Tibial nerve (tissue), 4 donors: ENCODE results near the gene COPA. TPM values are rescaled to one million over a fixed set of nuclear protein-coding genes. Genes with fewer than 3 reads are reported as not detected.

Source experiments
- DNase-seq, 2 donors: peaks; one replicate each; pipeline ENCODE4 v3.0.0-alpha.2; 2019; ENCODE audit warnings: low spot score in 2 of 2
- H3K27ac ChIP-seq, 4 donors: fragments of 200-600 bp; sonication (generic) in 3 of 4; one replicate each; pipeline ENCODE4 v1.5.1; 2017 to 2019; ENCODE audit warnings: mild to moderate bottlenecking in 1 of 4
- H3K27me3 ChIP-seq, 2 donors: fragments of 200-600 bp; sonication (generic) in 1 of 2; one replicate each; pipeline versions ENCODE4 v1.5.1 to v1.6.0; 2017 to 2019
- H3K36me3 ChIP-seq, 3 donors: fragments of 200-600 bp; sonication (generic); one replicate each; pipeline ENCODE4 v1.5.1; 2018 to 2019
- H3K4me1 ChIP-seq, 4 donors: fragments of 200-600 bp; sonication (generic) in 3 of 4; one replicate each; pipeline ENCODE4 v1.5.1; 2017 to 2019
- H3K4me3 ChIP-seq, 4 donors: fragments of 200-600 bp; sonication (generic) in 3 of 4; one replicate each; pipeline ENCODE4 v1.5.1; 2017 to 2019; ENCODE audit warnings: mild to moderate bottlenecking in 1 of 4, moderate library complexity in 1 of 4
- H3K9me3 ChIP-seq, 4 donors: fragments of 200-600 bp; sonication (generic) in 3 of 4; one replicate each; pipeline ENCODE4 v1.5.1; 2017 to 2019
- CTCF ChIP-seq, 5 experiments: fragments of 200-600 bp in 3 of 5; fragments of 450-650 bp in 2 of 5; sonication (generic) in 3 of 5; IDR thresholded peaks; one replicate each; pipeline ENCODE4 v1.5.1; 2016 to 2019; ENCODE audit warnings: antibody characterized with exemption in 5 of 5, mild to moderate bottlenecking in 3 of 5, moderate library complexity in 2 of 5
- EP300 ChIP-seq, 2 donors: sonication (generic); formaldehyde crosslinking; IDR thresholded peaks; one replicate each; pipeline ENCODE4 v1.6.1; 2017; ENCODE audit warnings: antibody characterized with exemption in 2 of 2, mild to moderate bottlenecking in 1 of 2
- POLR2A ChIP-seq, 2 donors: fragments of 450-650 bp; IDR thresholded peaks; one replicate each; pipeline ENCODE4 v1.6.1; 2017; ENCODE audit warnings: antibody characterized with exemption in 2 of 2, mild to moderate bottlenecking in 2 of 2, moderate library complexity in 2 of 2
- WGBS, 2 donors: methylation state at CpG; one replicate each; pipeline ENCODE4 v1.1.5; 2018; 5-methylcytosine and 5-hydroxymethylcytosine counted together
- total RNA-seq, 4 donors: library from RNA; depleted of rRNA; stranded (reverse); fragments of >200 nt; gene quantifications; one replicate each; pipeline ENCODE4 v1.1.0, GENCODE V29; 2016

COPA gene
- total RNA-seq, 4 donors from 2014 or later: 92.2 to 127 (median 112) TPM

DNA sequence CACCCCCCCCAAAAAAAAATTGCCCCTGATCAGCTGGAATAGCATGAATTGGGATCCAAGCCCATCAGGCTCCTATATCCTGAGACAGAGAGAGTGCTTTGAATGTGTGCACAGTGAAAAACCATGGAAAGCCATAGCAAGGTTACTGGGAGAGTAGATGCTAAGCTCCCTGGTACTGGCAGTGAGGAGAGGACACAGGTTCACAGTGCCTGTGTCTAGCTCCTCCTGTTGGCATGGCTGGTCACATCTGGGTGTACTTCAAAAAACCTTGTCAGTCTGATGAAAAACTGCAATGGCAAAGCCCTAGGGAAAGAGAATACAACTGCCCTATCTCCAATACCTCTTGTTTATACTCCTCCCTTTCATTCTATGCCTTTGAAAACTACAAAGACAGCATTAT, 12.9 kb downstream of the COPA start:
- DNase-seq: no peak
- no peaks in the 10 kb centered on the region for H3K27me3 ChIP-seq
- no peaks in the 10 kb centered on the region for H3K9me3 ChIP-seq
- TF ChIP-seq POLR2A (IDR thresholded peaks at IDR 0.05): no peak
- no peak for TF ChIP-seq CTCF (IDR thresholded peaks at IDR 0.05)
- TF ChIP-seq EP300 (IDR thresholded peaks at IDR 0.05): no peak
- no peaks in the 10 kb centered on the region for H3K4me1 ChIP-seq
- no peak overlapping the region for H3K27ac ChIP-seq
- peaks cover 6 to 99% (median 14%) of the 10 kb centered on the region in 3 donors for H3K36me3 ChIP-seq
- no peak overlapping the region for H3K4me3 ChIP-seq

DNA sequence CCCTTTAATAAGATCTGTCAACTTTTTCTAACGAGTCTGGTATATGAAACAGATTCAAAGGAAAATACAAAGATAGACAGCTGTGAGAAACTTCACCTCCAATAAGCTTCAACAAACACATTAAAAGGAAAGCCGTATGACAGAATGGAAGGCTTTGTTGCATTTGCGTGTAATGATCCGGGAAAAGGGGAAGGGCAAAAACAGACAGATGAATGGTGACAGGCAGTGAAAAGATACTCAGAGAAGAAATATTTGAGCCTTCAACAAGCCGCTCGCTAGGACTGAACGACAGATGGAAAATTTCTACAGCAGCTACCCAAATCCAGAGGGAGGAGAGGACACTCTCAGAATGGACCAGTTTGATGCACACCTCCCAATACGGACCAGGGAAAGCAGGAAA, 14.9 kb downstream of the COPA start:
- H3K27me3 ChIP-seq: no peaks in the 10 kb centered on the region
- H3K4me1 ChIP-seq: no peaks in the 10 kb centered on the region
- peaks cover 6 to 99% (median 13%) of the 10 kb centered on the region in 3 donors for H3K36me3 ChIP-seq
- no peak overlapping the region for H3K4me3 ChIP-seq
- no peaks in the 10 kb centered on the region for H3K9me3 ChIP-seq
- WGBS, 2 donors: 58 to 59% methylated on average over 8 of the region's 8 CpGs
- no peak for DNase-seq
- TF ChIP-seq POLR2A (IDR thresholded peaks at IDR 0.05) (no peak), CTCF (IDR thresholded peaks at IDR 0.05) (no peak), EP300 (IDR thresholded peaks at IDR 0.05) (no peak)
- no peak overlapping the region for H3K27ac ChIP-seq

GRCh38 chr1:160326418-160326817, 16.6 kb downstream of the COPA start:
- Histone ChIP-seq H3K9me3 (no peaks in the 10 kb centered on the region), H3K27ac (no peak overlapping the region), H3K27me3 (no peaks in the 10 kb centered on the region), H3K4me1 (no peaks in the 10 kb centered on the region), H3K36me3 (peaks cover 0 to 99% (median 13%) of the 10 kb centered on the region in 3 donors), H3K4me3 (no peak overlapping the region)
- no peak for TF ChIP-seq POLR2A (IDR thresholded peaks at IDR 0.05)
- no peak for TF ChIP-seq EP300 (IDR thresholded peaks at IDR 0.05)
- no peak for TF ChIP-seq CTCF (IDR thresholded peaks at IDR 0.05)
- WGBS, 2 donors: 83 to 92% methylated on average over 5 of the region's 5 CpGs
- DNase-seq: no peak

- Histone ChIP-seq H3K36me3 (peaks cover 0 to 95% (median 12%) of the 10 kb centered on the region in 3 donors), H3K27ac (no peak overlapping the region), H3K9me3 (no peaks in the 10 kb centered on the region), H3K4me1 (peaks cover 0 to under 1% (median 0%) of the 10 kb centered on the region in 4 donors), H3K4me3 (no peak overlapping the region), H3K27me3 (no peaks in the 10 kb centered on the region)
- no peak for TF ChIP-seq CTCF (IDR thresholded peaks at IDR 0.05)
- TF ChIP-seq POLR2A (IDR thresholded peaks at IDR 0.05): no peak
- TF ChIP-seq EP300 (IDR thresholded peaks at IDR 0.05): no peak
- no peak for DNase-seq
- WGBS, 2 donors: 95 to 97% methylated on average over 4 of the region's 4 CpGs
Observed at GRCh38 chr1:160325252-160325651, 17.8 kb downstream of the COPA start.

DNA sequence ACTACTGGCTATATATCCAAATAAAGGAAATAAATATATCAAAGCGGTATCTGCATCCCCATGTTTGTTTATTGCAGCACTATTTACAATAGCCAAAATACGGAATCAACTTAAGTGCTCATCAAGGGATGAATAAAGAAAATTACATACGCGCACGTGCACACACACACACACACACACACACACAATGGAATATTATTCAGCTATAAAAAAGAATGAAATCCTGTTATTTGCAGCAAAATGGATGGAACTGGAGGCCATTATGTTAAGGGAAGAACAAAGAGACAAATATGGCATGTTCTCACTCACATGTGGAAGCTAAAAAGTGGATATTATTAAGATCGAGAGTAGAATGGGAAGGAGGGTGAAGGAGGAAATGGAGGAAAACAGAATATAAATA, 20.2 kb downstream of the COPA start:
- H3K4me1 ChIP-seq: peaks cover 0 to 7% (median 0%) of the 10 kb centered on the region in 4 donors
- WGBS, 2 donors: 94 to 96% methylated on average over 6 of the region's 6 CpGs
- TF ChIP-seq EP300 (IDR thresholded peaks at IDR 0.05) (no peak), POLR2A (IDR thresholded peaks at IDR 0.05) (no peak), CTCF (IDR thresholded peaks at IDR 0.05) (no peak)
- DNase-seq: no peak
- H3K27ac ChIP-seq: no peak overlapping the region
- H3K36me3 ChIP-seq: peaks cover 0 to 88% (median 4%) of the 10 kb centered on the region in 3 donors
- no peaks in the 10 kb centered on the region for H3K9me3 ChIP-seq
- H3K4me3 ChIP-seq: no peak overlapping the region
- H3K27me3 ChIP-seq: no peaks in the 10 kb centered on the region
